B cell (primary cell): ENCODE data around the gene STK11.

ENCODE experiments used
- EZH2 ChIP-seq: IDR thresholded peaks from 2 replicates; pipeline ENCODE4 v1.6.1; 2012; ENCODE audit warnings: borderline replicate concordance, low read depth, mild to moderate bottlenecking, moderate library complexity, low read length; ENCODE audit not compliant: insufficient read depth, poor library complexity, severe bottlenecking
- TF ChIP-seq, protein P1 (sequence below): fragments of 200-600 bp; IDR thresholded peaks from one replicate; pipeline ENCODE4 v1.8.0; 2022; ENCODE audit warnings: antibody characterized with exemption, mild to moderate bottlenecking

DNA sequence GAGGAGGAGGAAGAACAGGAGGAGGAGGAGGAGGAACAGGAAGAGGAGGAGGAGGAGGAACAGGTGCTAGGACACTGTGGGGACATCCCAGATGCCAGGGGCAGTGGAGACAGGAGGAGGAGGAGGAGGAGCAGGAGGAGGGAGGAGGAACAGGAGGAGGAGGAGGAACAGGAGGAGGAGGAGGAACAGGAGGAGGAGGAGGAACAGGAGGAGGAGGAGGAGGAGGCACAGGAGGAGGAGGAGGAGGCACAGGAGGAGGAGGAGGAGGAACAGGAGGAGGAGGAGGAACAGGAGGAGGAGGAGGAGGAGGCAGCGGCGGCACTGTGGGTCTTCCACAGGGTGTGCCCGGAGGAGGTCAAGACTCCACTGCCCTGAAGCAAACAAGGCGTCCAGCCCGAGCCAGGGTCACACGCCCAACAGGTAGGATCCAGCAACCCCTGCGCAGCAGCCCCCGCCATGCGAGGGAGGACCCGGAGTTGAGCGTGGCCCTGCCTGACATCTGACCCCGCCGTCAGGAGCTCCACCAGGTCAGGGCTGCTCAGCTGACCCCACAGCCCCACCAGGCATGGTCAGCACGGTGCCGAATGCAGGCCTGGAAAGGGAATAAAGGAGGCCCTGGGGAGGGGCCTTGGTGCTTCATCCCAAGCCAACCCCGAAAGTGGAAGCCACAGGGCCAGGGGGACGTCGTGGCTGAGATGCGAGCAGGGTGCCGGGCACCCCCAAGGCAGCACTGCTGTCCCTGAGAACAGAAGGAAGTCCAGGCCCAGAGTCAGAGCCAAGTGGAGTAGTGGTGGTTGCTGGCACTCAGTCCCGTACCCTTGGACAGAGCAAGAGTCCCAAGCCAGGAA is 40.7 kb upstream of the STK11 start:
- TF ChIP-seq, protein P1, sequence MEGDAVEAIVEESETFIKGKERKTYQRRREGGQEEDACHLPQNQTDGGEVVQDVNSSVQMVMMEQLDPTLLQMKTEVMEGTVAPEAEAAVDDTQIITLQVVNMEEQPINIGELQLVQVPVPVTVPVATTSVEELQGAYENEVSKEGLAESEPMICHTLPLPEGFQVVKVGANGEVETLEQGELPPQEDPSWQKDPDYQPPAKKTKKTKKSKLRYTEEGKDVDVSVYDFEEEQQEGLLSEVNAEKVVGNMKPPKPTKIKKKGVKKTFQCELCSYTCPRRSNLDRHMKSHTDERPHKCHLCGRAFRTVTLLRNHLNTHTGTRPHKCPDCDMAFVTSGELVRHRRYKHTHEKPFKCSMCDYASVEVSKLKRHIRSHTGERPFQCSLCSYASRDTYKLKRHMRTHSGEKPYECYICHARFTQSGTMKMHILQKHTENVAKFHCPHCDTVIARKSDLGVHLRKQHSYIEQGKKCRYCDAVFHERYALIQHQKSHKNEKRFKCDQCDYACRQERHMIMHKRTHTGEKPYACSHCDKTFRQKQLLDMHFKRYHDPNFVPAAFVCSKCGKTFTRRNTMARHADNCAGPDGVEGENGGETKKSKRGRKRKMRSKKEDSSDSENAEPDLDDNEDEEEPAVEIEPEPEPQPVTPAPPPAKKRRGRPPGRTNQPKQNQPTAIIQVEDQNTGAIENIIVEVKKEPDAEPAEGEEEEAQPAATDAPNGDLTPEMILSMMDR, result no peak
- TF ChIP-seq EZH2, result no peak
